ENCODE data around the gene DHH.

DNA sequence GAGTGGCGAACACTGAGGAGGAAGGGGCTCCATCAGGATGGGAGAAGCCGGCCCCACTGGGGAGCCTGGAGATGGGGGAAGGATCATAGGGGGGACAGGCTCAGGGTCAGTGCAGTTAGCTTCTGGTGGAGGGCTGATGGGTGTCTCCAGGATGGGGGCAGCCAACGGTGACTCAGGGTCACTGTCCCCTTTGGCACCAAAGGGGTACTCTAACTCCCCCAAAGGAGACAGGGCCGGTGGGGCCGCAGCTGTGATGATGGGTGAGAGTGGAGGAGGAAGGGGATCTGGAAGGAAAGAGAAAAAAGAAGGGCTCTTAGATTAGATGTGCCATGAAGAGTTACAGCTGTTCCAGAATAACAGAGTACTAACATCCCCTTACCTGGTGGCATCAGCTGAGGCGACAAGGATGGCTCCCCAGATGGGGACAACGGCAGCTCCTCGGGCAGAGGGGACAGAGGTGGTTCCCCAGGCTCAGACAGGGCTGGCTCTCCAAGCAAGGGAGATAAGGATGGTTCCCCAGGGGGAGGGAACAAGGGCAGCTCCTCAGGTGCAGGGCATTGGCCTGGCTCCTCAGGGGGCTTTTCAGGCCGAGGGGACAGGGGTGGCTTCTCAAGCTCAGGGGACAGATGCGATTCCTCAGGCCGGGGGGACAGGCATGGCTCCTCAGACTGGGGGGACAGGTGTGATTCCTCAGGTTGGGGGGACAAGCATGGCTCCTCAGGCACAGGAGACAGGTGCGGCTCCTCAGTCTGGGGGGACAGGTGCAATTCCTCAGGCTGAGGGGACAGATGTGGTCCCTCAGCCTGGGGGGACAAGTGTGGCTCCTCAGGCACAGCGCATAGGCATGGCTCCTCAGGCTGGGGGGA is 43.9 kb downstream of the DHH start:
- TF ChIP-seq, protein P1, sequence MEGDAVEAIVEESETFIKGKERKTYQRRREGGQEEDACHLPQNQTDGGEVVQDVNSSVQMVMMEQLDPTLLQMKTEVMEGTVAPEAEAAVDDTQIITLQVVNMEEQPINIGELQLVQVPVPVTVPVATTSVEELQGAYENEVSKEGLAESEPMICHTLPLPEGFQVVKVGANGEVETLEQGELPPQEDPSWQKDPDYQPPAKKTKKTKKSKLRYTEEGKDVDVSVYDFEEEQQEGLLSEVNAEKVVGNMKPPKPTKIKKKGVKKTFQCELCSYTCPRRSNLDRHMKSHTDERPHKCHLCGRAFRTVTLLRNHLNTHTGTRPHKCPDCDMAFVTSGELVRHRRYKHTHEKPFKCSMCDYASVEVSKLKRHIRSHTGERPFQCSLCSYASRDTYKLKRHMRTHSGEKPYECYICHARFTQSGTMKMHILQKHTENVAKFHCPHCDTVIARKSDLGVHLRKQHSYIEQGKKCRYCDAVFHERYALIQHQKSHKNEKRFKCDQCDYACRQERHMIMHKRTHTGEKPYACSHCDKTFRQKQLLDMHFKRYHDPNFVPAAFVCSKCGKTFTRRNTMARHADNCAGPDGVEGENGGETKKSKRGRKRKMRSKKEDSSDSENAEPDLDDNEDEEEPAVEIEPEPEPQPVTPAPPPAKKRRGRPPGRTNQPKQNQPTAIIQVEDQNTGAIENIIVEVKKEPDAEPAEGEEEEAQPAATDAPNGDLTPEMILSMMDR (conservative IDR thresholded peaks at IDR 0.05; ENCODE audit: low read length), result no peak
- TF ChIP-seq EZH2phosphoT487 (IDR thresholded peaks at IDR 0.05; ENCODE audit: borderline replicate concordance, low read depth, low read length), result no peak
